ENCODE results near the gene TYK2.

TYK2 gene

GRCh38 chr19:10332965-10333757 is 47.2 kb downstream of the TYK2 start, which contains the start of gene RAVER1 (continued):
- peak; percentile 75 for TF ChIP-seq ZNF610 (tag by site-specific recombination; IDR thresholded peaks at IDR 0.05; ENCODE audit: borderline replicate concordance)
- TF ChIP-seq BCL11A (tag by site-specific recombination; IDR thresholded peaks at IDR 0.05; ENCODE audit: low read depth), result no peak
- TF ChIP-seq ZSCAN23 (tag by site-specific recombination; IDR thresholded peaks at IDR 0.05), result 0 out of 2 replicates have a peak, but pooled peaks have one; percentile 52
- peak; percentile 62; the same call in 1 of the 2 replicates for TF ChIP-seq ZSCAN16 (tag by site-specific recombination; IDR thresholded peaks at IDR 0.05)
- TF ChIP-seq ZNF292 (tag by site-specific recombination; IDR thresholded peaks at IDR 0.05; ENCODE audit: borderline replicate concordance, low read depth), result no peak
- TF ChIP-seq ZNF701 (tag by site-specific recombination; IDR thresholded peaks at IDR 0.05), result no peak
- peak; percentile 95 for TF ChIP-seq ZNF639 (tag by site-specific recombination; IDR thresholded peaks at IDR 0.05)
- peak; percentile 89 for TF ChIP-seq GLIS1 (tag by site-specific recombination; IDR thresholded peaks at IDR 0.05)
- TF ChIP-seq ZNF785 (tag by site-specific recombination; IDR thresholded peaks at IDR 0.05), result peak; percentile 95
- TF ChIP-seq TCF7L2 (IDR thresholded peaks at IDR 0.05; ENCODE audit: borderline replicate concordance, low read depth, low read length), result peak; percentile 90
- TF ChIP-seq ZNF747 (tag by site-specific recombination; IDR thresholded peaks at IDR 0.05), result no peak
- TF ChIP-seq ZNF529 (tag by site-specific recombination; IDR thresholded peaks at IDR 0.05; ENCODE audit: insufficient replicate concordance), result no peak
- 0 out of 2 replicates have a peak, but pooled peaks have one; percentile 42 for TF ChIP-seq ZNF488 (tag by site-specific recombination; IDR thresholded peaks at IDR 0.05)
- TF ChIP-seq ZNF184 (tag by site-specific recombination; IDR thresholded peaks at IDR 0.05), result peak; percentile 58; the same call in 1 of the 2 replicates
- TF ChIP-seq ZBTB17 (tag by site-specific recombination; IDR thresholded peaks at IDR 0.05), result no peak; the same call in 1 of the 2 replicates
- TF ChIP-seq ZNF830 (tag by site-specific recombination; IDR thresholded peaks at IDR 0.05; ENCODE audit: low read depth), result no peak
- TF ChIP-seq YY2 (tag by site-specific recombination; IDR thresholded peaks at IDR 0.05), result peak; percentile 83
- peak; percentile 93 for TF ChIP-seq ZNF692 (tag by site-specific recombination; IDR thresholded peaks at IDR 0.05)
- peak; percentile 94 for TF ChIP-seq SCRT1 (tag by site-specific recombination; IDR thresholded peaks at IDR 0.05; ENCODE audit: borderline replicate concordance)
- TF ChIP-seq ZNF513 (tag by site-specific recombination; IDR thresholded peaks at IDR 0.05), result no peak
- no peak for TF ChIP-seq ZNF248 (tag by site-specific recombination; IDR thresholded peaks at IDR 0.05)
- TF ChIP-seq ZXDB (tag by site-specific recombination; IDR thresholded peaks at IDR 0.05), result peak; percentile 97
- TF ChIP-seq REPIN1 (tag by site-specific recombination; IDR thresholded peaks at IDR 0.05; ENCODE audit: low read depth), result peak; percentile 93
- TF ChIP-seq ZNF18 (tag by site-specific recombination; IDR thresholded peaks at IDR 0.05), result peak; percentile 39; the same call in 1 of the 2 replicates
- no peak for TF ChIP-seq ZNF549 (tag by site-specific recombination; IDR thresholded peaks at IDR 0.05)
- 0 out of 2 replicates have a peak, but pooled peaks have one; percentile 12 for TF ChIP-seq ZNF777 (tag by site-specific recombination; IDR thresholded peaks at IDR 0.05; ENCODE audit: borderline replicate concordance)
- peak; percentile 89 for TF ChIP-seq INSM2 (tag by site-specific recombination; IDR thresholded peaks at IDR 0.05)
- no peak for TF ChIP-seq ZNF148 (tag by site-specific recombination; IDR thresholded peaks at IDR 0.05; ENCODE audit: borderline replicate concordance)

Measured in HEK293 (cell line).